ENCODE measurements around the gene FGF19.
A peak's percentile ranks its signal among the peaks of the same experiment; 100 is the strongest.
"Not testable (repeated sequence)": the region's sequence is repeated elsewhere in the genome, so short reads cannot be mapped to it uniquely, and the experiment has no call there.

FGF19 gene

DNA sequence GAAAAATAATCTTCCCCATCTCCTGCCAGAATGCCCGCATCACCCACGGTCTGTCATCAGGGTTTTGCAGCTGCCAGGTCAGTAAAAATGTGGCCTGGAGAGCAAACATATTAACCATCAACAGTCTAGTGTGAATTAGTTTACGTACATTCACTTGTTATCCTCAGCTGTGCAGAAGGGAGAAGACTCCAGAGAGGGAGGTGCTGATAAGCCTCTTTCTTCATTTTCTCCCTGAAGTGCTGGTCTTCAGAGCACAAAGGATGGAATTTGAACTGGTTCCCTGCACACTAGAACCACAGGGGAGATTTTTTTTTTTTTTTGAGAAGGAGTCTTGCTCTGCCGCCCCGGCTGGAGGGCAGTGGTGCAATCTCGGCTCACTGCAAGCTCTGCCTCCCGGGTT lies 8.2 kb downstream of the FGF19 start:
- DNase-seq: no peak

DNA sequence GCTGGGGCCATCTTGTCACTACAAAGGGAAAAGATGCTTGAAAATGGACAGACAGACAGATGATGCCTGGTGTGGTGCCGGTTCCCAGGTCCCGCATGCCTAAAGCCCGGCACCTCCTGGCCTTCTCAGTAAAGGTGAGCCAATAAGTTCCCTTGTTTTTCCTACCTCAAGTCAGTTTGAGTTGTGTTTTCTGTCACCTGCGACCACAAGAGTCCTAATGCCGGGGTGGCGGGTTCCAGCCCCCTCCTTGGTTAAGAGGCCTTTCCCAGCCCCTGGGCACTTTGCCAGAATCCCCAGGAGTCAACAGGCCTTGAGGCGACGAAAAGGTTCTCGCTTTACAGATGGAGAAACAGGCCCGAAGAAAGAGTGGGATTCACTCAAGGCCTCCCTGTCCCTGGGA lies 9.0 kb downstream of the FGF19 start:
- DNase-seq: no peak

DNA sequence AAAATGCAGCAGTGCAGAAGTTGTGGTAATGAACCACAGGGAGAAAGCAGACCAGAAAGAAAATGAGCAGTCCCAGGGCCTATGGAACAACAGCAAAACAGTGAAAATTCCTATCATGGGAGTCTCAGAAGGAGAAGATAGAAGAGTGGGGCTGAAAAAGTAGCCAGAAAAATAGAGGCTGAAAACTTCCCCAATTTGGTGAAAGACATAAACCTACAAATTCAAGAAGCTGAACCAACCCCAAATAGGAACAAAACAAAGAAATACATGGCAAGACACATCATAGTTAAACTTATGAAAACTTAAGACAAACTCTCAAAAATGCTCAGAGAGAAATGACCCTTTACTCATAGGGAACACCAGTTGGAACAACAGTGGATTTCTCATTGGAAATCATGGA lies 11.4 kb downstream of the FGF19 start:
- no peak for DNase-seq

DNA sequence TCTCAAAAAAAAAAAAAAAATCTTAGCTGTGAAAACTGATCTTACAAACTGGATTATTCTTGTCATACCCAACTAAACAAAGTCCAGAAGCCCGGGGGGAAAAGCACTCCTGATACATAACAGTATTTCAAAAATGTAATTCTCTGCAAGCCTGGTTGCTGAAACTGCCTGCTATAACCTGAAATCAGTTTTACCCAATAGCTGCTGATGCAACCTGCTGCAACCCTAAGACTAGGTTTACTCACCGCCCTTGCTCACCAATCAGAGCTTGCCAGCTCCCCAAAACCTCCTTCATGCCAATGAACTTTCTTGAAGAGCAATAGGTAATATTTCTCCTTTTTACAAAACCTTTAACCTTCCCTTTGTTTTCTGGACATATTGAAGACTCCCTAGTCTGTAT lies 12.4 kb downstream of the FGF19 start:
- DNase-seq: no peak

DNA sequence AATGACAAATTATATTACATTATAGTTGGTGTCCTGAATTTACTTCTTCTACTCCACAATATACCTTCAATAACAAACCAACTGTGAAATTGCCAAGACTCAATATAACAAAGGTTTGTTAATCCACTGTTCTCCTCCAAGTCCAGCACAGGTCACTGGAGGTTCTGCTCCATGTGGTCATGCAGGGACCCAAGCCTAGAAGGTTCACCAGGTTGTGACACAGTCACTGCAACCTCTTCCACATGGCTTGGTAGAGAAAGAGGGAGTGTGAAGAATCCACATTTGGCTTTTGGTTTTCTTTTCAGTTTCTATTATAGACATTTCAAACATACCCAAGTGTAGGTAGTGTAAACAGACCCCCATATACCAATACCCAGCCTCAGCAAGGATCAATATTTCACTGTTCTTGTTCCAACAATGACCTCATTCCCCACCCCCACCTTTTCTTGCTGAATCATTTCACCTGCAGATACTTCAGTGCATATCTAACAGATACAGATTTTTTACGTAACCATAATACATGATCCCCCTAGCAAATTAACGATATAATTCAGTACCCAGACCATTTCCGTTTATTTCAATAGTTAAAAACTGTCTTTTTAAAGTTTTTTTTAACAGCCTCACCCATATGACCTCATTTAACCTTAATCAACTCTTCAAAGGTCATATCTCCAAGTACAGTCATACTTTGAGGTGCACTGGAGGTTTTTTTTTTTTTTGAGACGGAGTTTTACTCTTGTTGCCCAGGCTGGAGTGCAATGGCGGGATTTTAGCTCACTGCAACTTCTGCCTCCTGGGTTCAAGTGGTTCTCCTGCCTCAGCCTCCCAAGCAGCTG lies 14.1 kb downstream of the FGF19 start:
- DNase-seq: no peak

DNA sequence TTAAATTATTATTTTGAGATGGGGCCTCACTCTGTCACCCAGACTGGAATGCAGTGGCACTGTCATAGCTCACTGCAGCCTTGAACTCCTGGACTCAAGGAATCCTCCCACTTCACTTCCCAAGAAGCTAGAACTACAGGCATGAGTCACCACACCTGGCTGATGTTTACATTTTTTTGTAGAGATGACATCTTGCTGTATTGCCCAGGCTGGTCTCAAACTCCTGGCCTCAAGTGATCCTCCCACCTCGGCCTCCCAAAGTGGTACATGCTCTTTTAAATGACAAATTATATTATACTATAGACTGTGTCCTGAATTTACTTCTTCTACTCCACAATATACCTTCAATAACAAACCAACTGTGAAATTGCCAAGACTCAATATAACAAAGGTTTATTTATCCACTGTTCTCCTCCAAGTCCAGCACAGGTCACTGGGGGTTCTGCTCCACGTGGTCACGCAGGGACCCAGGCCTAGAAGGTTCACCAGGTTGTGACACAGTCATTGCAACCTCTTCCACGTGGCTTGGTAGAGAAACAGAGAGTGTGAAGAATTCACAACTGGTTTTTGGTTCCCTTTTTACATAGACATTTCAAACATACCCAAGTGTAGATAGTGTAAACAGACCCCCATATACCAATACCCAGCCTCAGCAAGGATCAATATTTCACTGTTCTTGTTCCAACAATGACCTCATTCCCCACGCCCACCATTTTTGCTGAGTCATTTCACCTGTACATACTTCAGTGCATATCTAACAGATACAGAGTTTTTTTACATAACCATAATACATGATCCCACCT lies 15.7 kb downstream of the FGF19 start:
- DNase-seq: not testable (repeated sequence)

DNA sequence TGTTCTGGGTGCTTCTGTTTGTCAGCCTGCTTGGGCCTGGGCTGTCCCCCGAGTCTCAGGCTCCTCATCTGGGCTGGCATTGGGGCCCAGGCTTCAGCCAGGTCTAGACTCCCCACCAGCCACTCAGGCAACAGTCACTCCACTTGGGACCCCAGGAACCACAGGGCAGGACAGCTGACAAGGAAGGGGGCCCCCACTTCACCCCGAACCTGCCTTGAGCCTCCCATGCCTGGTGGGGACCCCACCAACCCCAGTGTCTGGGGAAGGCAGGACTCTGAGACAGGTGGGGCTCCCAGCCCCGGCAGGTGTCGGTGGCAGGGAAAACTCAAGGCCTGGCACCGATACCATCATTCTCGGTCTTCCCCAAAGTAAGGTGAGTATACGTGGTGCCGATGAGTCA lies 17.0 kb downstream of the FGF19 start:
- DNase-seq: no peak

DNA sequence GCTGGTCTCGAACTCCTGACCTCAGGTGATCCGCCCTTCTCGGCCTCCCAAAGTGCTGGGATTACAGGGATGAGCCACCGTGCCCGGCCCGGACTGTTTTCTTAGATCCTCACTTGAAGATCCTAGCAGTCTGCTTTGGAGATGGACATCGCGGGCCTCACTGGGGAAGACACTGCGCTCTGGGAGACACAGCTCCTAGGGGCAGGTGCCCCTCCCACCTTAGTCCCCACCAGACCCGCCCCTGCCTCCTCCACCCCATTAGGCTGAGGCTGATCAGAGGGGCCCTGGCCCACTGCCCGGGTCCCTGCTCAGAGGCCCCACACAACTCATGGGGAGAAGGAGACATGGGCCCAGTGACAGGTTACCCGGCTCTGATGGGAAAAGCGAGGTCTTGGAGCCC lies 17.4 kb downstream of the FGF19 start:
- no peak for DNase-seq

DNA sequence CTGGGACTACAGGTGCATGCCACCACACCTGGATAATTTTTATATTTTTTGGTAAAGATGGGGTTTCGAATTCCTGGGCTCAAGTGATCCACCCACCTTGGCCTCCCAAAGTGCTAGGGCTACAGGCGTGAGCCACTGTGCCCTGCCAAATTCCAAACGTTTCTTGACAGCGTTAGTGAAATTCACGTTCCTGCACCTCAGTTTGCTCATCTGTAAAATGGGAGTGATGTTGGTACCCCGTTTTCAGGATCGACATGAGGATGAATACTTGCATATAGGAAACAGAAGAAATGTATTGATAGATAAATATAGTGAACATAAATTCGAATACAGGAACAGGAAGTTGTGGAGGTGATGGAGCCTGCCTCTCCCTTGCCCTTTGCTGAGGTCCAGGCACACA lies 18.5 kb downstream of the FGF19 start:
- DNase-seq: no peak

DNA sequence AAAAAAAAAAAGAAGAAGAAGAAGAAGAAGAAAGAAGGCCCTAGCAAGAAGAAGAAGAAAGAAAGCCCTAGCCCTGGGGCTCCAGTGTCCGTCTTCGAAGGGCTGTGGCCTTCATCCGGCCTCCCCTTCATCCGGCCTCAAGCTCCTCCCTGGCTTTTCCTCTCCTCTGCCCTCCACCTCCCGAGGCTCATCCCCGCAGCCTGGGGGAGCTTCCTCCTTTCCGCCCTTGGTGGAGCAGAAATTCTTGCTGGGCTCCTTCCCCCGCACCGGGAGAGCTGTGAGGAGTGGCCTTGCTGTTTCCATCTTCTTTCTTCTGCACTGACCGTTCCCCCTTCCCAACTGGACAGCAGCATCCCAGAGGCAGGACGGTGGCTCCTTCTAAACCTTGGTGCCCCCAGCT lies 19.2 kb downstream of the FGF19 start:
- DNase-seq: no peak

DNA sequence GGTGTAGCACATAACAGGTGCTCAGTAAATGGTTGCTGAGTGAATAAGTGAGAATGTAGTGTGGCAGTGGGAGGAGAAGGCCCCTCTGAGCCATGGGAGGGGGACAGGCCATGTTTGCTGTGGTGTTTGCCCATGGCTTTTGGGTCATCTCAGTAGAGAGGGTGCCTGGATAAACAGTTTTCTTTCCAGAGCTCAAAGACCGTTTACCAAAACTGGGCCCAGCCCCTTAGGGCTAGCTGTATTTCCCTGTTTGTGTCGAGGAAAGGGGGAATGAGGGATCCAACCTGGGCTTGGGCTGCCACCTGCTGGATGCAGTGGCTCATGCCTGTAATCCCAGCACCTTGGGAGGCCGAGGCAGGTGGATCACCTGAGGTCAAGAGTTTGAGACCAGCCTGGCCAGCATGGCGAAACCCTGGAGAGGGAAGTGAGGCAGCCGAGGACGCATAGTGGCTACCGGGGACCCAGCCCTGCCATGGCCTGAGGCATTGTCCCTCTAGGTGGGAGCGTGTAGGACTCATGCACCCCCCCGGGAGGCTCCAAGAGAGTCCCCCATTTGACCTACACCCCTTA lies 20.0 kb downstream of the FGF19 start:
- DNase-seq: no peak

DNA sequence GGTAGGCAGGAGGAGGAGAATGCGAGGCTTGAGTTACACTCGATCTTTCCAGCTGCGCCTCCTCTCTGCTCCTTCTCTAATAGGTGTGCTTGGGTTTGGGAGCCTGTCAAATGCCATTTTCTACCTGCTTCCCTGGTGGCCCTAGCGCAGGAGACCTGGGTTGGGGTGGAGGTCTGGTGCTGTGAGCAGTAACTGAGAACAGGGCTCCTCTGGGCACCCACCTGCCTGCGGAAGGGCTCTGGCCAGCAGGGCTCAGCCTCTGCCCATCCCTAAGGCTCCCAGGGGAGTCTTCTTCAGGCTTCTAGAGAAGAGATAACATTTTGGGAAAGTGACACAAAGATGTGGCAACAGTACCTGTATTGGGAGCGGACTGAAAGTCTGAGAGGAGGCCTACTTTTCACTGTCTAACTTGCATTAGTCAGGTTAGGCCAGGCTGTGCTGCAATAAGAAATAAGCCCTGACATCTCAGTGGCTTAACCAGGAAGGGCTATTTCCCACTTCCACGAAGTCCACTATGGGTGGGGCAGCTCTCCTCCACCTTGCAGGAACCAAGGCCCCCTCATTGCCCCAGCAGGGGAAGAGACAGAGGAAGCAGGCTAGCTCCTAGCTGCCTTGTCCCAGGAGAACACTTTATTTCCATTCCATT lies 21.0 kb downstream of the FGF19 start:
- DNase-seq: no peak

DNA sequence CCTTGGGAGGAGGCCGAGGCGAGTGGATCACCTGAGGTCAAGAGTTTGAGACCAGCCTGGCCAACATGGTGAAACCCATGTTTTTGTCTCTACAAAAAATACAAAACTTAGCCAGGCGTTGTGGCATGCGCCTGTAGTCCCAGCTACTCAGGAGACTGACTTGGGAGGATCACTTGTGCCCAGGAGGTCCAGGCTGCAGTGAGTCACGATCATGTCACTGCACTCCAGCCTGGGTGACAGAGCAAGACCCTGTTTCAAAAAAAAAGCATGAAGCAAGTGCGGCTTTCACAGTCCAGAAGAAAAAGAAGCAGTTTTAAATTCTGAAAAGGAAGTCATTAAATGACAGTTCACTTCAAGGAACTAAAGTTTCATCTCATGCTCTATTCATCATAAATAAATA lies 21.6 kb downstream of the FGF19 start:
- DNase-seq: no peak

DNA sequence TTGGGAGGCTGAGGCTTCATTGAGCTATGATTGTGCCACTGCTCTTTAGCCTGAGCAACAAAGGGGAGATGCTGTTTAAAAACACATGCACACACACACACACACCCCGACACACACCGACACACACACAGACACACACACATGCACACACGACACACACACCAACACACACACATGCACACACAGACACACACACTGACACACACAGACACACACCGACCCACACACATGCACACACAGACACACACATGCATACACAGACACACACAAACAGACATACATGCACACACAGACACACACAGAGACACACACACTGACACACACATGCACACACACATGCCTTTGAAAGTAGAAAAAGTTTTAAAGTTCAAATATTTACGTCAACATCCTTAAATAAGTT lies 23.1 kb downstream of the FGF19 start:
- DNase-seq: no peak

DNA sequence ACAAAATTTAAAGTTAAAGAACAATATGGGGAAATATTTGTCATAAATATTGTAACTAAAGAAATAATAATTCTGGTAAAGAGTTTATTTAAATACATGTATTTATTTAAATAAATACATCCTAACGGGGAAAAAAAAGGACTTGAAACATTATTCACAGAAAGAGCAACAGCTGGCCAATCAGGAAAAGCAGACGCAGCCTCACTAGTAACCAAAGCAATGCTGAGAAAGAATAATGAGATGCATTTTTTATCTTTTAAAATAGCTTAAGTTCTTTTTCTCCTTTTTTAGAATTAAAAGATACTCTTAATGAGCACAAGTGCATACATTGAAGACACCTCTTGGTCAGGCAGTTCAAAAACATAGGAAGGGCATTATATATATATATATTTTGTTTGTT lies 26.1 kb downstream of the FGF19 start:
- no peak for DNase-seq

DNA sequence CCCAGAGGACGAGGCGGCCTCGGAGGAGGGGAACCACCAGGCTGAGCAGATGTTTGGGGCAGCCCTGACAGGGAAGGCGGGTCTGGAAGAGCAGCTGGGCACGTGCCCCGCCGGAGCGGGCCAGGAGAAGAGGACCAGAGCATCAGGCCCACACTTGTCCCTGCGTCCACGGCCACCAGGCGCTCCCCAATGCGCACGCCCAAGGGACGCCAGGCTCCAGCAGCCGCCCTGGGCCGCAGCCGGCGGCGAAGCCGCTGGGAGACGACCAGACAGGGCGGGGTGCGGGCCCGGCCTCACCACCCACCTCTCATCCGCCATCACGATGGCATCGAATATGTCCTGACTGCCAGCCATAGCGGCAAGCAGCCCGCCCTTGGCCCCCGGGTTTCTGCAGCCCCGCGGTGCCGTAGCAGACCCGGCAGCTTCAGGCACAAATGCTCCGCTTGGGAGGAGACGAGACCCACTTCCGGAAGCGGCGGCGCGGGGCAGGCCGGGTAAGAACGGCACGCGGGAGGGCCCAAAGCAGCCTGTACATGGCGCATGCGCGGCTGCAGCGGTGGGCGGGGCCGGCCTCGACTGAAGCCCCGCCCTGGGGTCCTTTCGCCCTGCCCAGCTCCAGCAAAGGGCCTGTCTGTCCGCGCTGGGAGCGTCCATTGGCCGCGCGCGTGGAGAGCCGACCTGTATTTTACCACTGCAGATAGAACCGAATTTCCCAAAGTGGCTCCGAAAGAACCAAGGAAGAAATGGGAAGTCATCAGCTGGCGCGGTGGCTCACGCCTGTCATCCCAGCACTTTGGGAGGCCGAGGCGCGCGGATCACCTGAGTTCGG lies 28.7 kb downstream of the FGF19 start, which contains the start of gene LTO1:
LTO1 (minus strand) TSS at position 468 of the 829 bp plus-strand sequence; CDS start at position 354, 114 bp downstream.
- peak; percentile 96 for DNase-seq

DNA sequence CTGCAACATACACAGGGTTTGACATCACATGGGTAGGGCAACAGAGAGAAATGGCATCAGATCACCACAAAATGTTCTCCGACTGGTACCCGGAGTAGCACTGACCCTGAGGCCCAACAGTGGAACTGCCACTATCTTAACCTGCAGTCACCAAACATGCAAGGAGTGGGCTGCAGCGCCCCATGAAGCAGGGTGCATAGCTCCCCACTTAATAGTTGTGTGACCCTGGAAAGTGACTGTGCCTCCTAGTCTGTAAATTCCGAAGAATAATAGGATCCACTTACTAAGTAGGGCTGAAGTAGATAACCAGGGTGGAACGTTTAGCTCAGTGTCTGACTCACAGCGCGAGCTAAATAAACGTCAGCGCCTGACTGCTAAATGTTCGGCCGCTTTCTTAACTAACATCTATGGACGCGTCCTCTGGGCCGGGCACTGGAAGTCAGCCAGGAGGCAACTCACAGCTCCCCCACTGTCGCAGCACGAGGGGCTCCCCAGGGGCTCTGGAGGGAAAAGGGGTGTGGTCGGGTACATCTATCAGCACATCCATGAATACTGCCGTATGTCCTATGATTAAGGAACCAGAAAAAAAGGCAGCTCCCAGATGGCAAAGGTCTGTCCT lies 29.4 kb downstream of the FGF19 start:
- DNase-seq: no peak

DNA sequence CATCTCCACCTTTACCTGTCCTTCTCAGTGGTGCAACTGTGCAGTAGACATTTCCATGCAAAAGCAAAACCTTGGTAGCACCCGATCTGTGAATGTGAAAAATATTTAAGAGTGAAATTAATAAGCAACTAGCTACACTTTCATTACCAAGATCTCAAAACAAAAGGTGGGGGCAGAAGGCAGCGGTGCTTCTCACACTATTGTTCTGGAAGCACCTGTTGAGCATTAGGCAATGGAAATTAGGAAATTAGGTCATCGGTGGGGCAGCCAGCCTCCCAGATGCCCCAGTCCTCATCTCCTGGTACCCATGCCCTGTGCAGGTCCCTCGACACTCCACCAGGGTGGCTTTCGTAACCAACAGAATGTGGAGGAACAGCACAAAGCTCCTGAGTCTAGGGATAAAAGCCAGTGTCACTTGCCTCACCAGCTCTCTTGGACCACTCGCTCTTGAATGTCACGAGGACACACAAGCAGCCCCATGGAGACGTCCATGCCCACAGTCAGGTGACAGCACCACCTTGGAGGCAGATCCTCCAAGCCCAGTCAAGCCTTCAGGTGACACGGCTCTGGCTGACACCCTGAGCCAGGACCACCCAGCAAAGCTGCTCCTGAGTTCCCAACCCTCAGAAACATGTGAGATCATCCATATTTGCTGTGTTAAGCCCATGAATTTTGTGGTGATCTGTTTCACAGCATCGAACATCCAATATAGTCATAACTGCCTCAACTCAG lies 31.9 kb downstream of the FGF19 start:
- DNase-seq: no peak

DNA sequence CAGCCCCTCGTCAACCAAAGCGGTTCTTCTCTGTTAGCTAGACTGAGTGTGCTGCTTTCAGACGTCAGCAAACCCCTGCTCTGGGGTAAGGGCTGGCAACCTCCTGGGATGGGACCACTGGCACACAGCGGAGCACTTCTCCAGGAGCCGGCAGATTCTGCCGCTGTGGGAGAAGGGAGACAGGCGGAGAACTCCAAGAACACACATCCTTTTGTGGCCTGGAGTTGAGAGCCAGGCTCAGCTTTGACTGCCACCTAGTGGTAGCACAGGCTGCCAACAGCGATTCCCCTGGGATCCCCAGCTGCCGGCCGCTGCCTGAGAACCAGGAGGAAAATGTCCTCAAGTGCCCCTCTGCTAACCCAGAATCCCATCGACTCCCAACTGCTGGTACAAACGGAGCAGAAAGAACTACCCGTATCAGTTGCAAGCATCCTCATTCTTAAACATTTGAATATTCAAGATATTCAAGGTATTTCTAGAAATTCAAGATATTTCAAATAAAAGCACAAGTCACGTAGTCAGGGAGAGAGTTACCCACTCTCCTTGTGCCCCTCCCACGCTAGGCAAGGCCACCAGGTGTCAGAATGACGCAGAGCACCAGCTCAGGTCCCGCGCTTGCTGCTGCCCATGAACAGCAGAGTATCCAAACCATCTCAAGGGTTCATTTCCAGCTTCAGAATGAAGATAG lies 33.5 kb downstream of the FGF19 start:
- DNase-seq: peak; percentile 55

DNA sequence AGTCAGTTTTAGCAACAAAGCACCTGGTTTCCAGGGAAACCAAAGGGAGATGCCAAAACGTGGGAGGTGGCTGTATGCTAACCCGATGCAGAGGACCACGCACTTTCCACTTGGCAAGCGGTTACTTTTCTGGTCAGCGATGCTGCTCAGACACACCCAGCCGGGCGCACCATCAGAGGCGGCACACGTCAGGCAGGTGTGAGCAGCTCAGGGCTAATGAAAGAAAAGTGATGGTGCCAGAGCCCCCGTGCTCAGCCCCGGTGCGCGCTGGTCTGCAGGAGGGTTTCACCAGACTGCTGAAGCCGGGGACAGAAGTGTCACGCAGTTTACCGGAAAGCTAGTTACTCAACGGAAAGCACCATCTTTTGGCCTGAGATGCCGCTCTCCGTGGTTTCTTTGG lies 34.3 kb downstream of the FGF19 start:
- DNase-seq: no peak
